GM12878 (cell line): ENCODE measurements around the gene NUPR1.

ENCODE experiments used
- BACH1 ChIP-seq: fragments of 450-650 bp; IDR thresholded peaks from 2 replicates; pipeline ENCODE4 v1.6.1; 2017; ENCODE audit warnings: mild to moderate bottlenecking, borderline replicate concordance
- EP300 ChIP-seq, 2 experiments: fragments of 150-350 bp in 1 of 2; IDR thresholded peaks; 2 replicates each; pipeline ENCODE4 v1.6.1; 2011 to 2012; ENCODE audit warnings: low read depth in 2 of 2, low read length in 2 of 2, borderline replicate concordance in 1 of 2, improper control_type of control experiment in 1 of 2, inconsistent platforms in 1 of 2; ENCODE audit not compliant: control insufficient read depth in 1 of 2
- EZH2 ChIP-seq: IDR thresholded peaks from 2 replicates; pipeline ENCODE4 v1.6.1; 2012; ENCODE audit warnings: low read depth, mild to moderate bottlenecking, control low read depth, inconsistent platforms, low read length, borderline replicate concordance; ENCODE audit not compliant: control insufficient read depth
- GABPA ChIP-seq: IDR thresholded peaks from 2 replicates; pipeline ENCODE4 v1.6.1; 2014; ENCODE audit warnings: antibody characterized with exemption, low read depth, mild to moderate bottlenecking, inconsistent platforms
- HDAC2 ChIP-seq: fragments of 200-600 bp; sonication (generic); IDR thresholded peaks from 2 replicates; pipeline ENCODE4 v1.6.1; 2017
- YY1 ChIP-seq: IDR thresholded peaks from 2 replicates; pipeline ENCODE4 v1.6.1; 2011; ENCODE audit warnings: low read depth, mild to moderate bottlenecking, low read length
- ZNF217 ChIP-seq: fragments of 450-650 bp; IDR thresholded peaks from 2 replicates; pipeline ENCODE4 v1.6.1; 2017; ENCODE audit warnings: antibody characterized with exemption, mild to moderate bottlenecking
- TF ChIP-seq, protein P1 (sequence below): fragments of 450-650 bp; IDR thresholded peaks from 2 replicates; pipeline ENCODE4 v1.6.1; 2018; ENCODE audit warnings: borderline replicate concordance, mild to moderate bottlenecking; ENCODE audit not compliant: partially characterized antibody
- TF ChIP-seq, protein P2 (sequence below): fragments of 450-650 bp; IDR thresholded peaks from 2 replicates; pipeline ENCODE4 v1.6.1; 2017; ENCODE audit warnings: antibody characterized with exemption, mild to moderate bottlenecking, moderate library complexity
- TF ChIP-seq, protein P3 (sequence below), 3 experiments: IDR thresholded peaks in 2 of 3; conservative IDR thresholded peaks in 1 of 3; 2 replicates each; pipeline ENCODE4 v1.5.1; 2011; ENCODE audit warnings: low read depth in 3 of 3, low read length in 3 of 3, mild to moderate bottlenecking in 3 of 3, control low read depth in 2 of 3, moderate library complexity in 2 of 3, inconsistent platforms in 1 of 3, mixed read lengths in 1 of 3; ENCODE audit not compliant: control insufficient read depth in 2 of 3, insufficient read depth in 1 of 3; ENCODE audit errors: extremely low read depth in 1 of 3

DNA sequence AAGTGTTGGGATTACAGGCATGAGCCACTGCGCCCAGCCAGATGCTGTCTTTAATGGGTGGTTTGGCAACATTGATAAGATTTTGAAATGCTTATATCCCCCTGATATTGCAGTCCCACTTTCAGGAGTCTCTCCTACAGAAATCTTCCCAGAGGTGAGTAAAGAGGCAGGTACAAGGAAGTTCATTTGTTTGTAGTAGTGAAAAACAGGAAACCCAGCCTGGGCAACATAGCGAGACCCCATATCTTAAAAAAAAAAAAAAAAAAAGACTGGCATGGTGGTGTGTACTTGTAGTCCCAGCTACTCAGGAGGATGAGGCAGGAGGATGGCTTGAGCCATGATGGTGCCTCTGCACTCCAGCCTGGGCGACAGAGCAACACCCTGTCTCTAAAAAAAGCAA lies 6.2 kb upstream of the NUPR1 start:
- TF ChIP-seq, protein P1, sequence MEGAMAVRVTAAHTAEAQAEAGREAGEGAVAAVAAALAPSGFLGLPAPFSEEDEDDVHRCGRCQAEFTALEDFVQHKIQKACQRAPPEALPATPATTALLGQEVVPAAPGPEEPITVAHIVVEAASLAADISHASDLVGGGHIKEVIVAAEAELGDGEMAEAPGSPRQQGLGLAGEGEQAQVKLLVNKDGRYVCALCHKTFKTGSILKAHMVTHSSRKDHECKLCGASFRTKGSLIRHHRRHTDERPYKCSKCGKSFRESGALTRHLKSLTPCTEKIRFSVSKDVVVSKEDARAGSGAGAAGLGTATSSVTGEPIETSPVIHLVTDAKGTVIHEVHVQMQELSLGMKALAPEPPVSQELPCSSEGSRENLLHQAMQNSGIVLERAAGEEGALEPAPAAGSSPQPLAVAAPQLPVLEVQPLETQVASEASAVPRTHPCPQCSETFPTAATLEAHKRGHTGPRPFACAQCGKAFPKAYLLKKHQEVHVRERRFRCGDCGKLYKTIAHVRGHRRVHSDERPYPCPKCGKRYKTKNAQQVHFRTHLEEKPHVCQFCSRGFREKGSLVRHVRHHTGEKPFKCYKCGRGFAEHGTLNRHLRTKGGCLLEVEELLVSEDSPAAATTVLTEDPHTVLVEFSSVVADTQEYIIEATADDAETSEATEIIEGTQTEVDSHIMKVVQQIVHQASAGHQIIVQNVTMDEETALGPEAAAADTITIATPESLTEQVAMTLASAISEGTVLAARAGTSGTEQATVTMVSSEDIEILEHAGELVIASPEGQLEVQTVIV = no peak
- TF ChIP-seq YY1 (no peak), EZH2 (no peak), GABPA (no peak), EP300 (IDR thresholded peaks at IDR 0.05; ENCODE audit: borderline replicate concordance in 1 of 2, control insufficient read depth in 1 of 2, low read depth in 2 of 2, low read length in 2 of 2) (no peak), BACH1 (no peak), ZNF217 (no peak), HDAC2 (no peak)
- TF ChIP-seq, protein P2, sequence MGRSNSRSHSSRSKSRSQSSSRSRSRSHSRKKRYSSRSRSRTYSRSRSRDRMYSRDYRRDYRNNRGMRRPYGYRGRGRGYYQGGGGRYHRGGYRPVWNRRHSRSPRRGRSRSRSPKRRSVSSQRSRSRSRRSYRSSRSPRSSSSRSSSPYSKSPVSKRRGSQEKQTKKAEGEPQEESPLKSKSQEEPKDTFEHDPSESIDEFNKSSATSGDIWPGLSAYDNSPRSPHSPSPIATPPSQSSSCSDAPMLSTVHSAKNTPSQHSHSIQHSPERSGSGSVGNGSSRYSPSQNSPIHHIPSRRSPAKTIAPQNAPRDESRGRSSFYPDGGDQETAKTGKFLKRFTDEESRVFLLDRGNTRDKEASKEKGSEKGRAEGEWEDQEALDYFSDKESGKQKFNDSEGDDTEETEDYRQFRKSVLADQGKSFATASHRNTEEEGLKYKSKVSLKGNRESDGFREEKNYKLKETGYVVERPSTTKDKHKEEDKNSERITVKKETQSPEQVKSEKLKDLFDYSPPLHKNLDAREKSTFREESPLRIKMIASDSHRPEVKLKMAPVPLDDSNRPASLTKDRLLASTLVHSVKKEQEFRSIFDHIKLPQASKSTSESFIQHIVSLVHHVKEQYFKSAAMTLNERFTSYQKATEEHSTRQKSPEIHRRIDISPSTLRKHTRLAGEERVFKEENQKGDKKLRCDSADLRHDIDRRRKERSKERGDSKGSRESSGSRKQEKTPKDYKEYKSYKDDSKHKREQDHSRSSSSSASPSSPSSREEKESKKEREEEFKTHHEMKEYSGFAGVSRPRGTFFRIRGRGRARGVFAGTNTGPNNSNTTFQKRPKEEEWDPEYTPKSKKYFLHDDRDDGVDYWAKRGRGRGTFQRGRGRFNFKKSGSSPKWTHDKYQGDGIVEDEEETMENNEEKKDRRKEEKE = no peak
- TF ChIP-seq, protein P3, sequence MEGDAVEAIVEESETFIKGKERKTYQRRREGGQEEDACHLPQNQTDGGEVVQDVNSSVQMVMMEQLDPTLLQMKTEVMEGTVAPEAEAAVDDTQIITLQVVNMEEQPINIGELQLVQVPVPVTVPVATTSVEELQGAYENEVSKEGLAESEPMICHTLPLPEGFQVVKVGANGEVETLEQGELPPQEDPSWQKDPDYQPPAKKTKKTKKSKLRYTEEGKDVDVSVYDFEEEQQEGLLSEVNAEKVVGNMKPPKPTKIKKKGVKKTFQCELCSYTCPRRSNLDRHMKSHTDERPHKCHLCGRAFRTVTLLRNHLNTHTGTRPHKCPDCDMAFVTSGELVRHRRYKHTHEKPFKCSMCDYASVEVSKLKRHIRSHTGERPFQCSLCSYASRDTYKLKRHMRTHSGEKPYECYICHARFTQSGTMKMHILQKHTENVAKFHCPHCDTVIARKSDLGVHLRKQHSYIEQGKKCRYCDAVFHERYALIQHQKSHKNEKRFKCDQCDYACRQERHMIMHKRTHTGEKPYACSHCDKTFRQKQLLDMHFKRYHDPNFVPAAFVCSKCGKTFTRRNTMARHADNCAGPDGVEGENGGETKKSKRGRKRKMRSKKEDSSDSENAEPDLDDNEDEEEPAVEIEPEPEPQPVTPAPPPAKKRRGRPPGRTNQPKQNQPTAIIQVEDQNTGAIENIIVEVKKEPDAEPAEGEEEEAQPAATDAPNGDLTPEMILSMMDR (IDR thresholded peaks at IDR 0.05 in 2 of 3, conservative IDR thresholded peaks at IDR 0.05 in 1 of 3; ENCODE audit: control insufficient read depth in 2 of 3, extremely low read depth in 1 of 3, insufficient read depth in 1 of 3, low read depth in 3 of 3, low read length in 3 of 3) = no peak
